Activated CD4-positive, CD25-positive, alpha-beta regulatory T cell treated with anti-CD3 and anti-CD28 coated beads, Interleukin-2, amount 50 U/mL, for 16 hours (primary cell): ENCODE results near the gene USP40.

Source experiments
- DNase-seq: peaks from one replicate; pipeline ENCODE4 v3.0.0-alpha.2; 2020; ENCODE audit warnings: low read depth, low spot score

The USP40 gene

GRCh38 chr2:233495503-233496496 lies 70.8 kb downstream of the USP40 start:
- no peak for DNase-seq

DNA sequence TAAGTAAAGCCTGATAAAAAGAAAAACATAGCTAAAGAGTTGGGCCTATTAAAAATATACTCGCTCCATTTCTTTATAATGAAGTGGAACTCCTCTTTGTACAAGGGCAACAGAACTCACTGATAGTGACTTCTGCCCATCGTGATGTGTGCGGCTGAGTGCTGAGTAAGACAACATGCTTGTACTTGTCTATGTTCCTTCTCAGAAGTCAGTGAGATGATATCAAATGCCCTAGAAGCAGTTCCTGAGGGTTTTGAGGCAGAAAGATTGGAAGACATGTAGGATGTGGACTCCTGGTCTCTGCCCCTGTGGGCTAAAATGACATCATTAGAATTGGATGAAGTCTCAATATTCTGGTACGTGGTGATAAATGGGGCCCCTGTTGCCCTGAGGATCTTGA lies 73.8 kb downstream of the USP40 start:
- no peak for DNase-seq

- no peak for DNase-seq
Observed at GRCh38 chr2:233492078-233492477, 74.5 kb downstream of the USP40 start.

DNA sequence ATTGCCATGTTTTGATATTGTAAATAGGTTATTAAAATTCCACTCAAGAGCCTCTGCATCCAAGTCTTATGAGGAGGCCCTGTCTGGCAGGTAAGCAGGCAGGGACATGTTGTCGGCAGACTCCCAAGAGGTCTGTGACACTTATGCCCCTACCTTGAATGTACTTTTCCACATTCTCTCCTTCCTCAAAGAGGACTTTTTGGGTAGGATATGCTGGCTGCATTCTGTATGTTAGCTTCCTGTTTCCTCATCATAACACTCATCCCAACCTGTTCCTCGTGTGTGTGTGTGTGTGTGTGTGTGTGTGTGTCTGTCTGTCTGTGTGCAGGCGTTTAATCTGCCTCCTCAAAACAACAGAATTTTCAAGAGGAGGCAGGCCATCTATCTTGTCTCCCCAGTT lies 75.3 kb downstream of the USP40 start:
- no peak for DNase-seq

GRCh38 chr2:233490831-233491230 lies 75.8 kb downstream of the USP40 start:
- no peak for DNase-seq

- DNase-seq = no peak
Observed at GRCh38 chr2:233489666-233490065, 76.9 kb downstream of the USP40 start.

- DNase-seq = no peak
Observed at GRCh38 chr2:233489143-233489542, 77.4 kb downstream of the USP40 start.

- DNase-seq = no peak
Observed at GRCh38 chr2:233487748-233488345, 78.7 kb downstream of the USP40 start.

- DNase-seq = no peak
Observed at GRCh38 chr2:233486778-233487552, 79.6 kb downstream of the USP40 start.

DNA sequence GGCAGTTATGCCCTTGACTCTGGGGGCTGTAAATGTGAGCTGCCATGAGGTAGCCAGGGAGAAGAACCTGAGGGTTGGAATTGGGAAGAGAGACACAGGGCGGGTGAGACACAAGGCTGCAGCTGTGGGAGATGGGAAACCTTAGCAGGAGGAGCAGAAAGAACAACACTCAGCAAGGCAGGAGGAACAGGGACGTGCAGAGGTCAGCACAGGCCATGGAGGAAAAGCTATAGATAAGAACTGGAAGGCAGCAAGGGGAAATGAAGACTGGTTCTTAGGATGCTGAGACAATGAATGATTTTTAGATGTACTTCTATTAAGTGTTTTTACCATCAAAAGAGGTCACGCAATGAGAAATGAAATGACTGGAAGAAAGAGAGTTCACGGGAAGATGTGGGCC lies 80.2 kb downstream of the USP40 start:
- no peak for DNase-seq

GRCh38 chr2:233485726-233486125 lies 80.9 kb downstream of the USP40 start:
- DNase-seq = no peak

DNA sequence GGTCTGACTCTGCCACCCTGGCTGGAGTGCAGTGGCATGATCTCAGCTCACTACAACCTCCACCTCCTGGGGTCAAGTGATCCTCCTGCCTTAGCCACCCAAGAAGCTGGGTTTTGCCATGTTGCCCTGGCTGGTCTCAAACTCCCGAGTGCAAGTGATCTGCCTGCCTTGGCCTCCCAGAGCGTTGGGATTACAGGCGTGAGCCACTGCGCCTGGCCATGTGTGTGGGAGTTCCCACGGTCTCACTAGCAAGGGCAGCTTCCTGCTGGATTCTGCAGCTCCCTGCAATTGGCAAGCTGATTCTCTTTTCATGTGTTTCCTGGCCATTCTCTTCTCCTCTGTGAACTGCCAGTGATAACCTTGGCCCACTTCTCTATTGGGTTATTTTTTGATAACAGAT lies 84.0 kb downstream of the USP40 start:
- DNase-seq = no peak

DNA sequence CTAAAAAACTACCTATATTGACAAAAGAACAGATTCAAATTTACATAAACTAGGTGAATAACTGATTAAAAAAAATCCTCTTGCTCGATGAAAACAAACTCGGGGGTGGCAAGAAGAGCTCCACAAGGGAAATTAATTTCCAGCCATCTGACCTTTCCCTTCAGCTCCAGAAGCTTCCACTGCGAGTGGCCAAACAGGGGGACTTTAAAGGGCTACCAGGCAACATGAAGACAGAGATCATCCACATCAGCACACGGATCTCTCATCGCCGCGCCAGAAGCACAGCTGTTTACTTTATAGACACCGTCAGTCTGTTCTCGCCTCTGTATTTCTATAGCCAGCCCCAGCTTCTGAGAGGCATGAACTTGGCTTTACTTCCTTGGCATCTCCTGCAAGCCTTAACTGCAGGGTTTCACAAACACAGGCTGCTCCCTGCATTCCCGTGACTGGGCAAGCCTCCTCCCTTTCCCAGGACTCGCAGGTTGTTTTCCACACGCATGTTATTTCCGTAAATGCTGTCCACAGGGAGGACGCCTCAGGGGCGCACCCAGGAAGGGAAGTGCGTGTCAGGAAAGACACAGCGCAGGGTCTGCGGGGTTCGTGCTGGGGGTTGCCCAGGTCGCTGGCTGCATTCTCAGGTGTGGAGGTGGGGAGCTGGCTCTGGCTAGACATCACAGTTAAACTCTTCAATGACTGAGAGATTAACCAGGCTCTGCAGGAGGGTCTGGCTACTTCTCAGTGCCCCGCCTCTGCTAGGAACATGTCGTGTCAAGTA lies 85.0 kb downstream of the USP40 start:
- no peak for DNase-seq

DNA sequence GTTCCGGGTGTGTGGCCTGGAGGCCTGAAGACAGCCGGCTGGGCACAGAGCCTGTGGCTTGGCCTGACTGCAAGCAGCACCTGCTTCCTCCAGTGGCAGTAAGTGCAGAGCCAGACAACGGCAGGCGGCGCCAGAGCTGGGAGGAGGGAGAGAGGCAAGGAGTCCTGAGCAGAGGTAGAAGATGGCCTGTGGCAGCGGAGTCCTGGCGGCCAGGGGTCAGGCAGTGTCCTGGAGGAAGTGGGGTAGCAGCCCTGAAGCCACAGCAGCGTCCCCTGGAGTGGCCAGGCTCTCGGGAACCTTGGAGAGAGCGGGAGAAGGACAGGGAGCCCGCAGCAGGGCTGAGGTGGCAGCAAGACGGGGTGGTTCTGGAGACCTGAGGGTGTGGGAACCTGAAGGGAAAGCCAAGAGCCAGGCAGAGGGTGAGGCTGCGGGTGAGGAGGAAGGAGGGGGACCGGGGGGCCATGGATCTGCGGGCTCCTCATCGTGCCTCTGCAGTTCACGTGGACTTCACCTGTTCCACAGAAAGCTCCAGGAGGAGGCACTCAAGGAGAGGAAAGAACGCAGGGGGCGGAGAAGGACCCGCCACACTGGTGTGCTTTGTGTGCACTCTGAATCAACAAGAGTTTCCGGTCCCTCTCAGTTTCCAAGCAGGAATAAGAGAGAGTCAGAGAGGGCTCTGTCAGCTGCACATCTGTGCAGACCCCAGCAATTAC lies 85.9 kb downstream of the USP40 start:
- DNase-seq = no peak

- no peak for DNase-seq
Observed at GRCh38 chr2:233479616-233480489, 86.7 kb downstream of the USP40 start.

DNA sequence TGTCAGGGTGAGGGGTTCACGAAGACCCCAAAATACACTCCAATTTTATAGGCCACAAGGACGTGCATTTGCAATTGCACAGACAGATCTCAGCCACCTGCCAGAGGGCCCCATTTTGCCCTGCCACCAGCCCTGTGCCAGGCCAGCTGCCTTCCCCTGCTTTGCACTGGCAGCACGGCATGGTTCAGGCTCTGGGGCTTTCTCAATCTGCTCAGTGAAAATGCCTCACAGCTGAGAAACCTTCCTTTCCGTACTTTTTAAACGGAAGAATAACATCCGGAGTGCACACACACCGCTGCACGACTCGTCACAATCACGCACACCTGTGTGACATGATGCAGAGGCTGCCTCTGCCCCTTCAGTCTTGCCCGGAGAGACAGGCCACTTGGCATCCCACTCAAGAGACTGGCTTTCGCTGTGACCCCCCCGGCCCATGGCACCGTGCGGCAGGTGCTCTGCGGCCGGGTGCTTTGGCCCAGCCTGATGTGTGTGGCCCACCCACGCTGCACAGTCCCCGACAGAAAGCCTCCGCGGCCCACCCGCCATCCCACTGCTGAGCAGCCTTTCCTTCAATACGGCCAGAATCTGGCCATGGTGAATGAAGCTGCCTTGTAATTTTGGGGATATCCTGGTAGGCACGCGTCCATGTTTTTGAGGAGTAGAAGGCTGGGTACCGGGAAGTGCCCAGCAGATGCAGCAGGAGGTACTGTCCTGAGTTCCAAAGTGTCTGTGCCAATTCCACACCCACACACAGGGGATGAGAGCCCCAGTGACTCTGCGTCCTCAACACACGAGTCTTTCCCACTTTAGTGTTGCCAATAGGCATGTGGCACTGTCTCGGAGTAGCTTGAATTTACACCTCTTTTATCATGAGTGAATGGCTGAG lies 88.8 kb downstream of the USP40 start:
- no peak for DNase-seq

- DNase-seq = no peak
Observed at GRCh38 chr2:233476651-233477547, 89.7 kb downstream of the USP40 start.

DNA sequence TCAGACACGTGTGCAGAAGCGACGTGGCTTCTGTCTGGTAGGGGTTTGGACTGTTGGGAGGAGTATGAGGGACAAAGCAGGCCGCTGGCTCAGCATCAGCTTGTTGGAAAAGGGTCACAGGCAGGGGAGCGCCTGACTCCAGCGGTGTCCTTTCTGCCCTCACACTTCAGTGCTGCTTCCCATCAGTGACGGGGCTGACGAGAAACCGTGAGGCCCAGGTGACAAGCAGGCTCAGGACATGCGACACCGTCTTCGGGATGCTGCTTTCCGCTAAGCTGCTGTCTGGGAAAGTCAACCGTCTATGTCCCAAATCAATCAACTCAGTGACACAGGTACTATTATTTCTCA lies 90.5 kb downstream of the USP40 start:
- DNase-seq = no peak
